ENCODE measurements around the gene ZFP30. TPM values are rescaled to one million over a fixed set of nuclear protein-coding genes. Genes with fewer than 3 reads are reported as not detected.

The ZFP30 gene
- total and polyA plus RNA-seq, 2 of the 4 experiments (the other 2 are of a cell fraction): 1.7 to 10.2 TPM

DNA sequence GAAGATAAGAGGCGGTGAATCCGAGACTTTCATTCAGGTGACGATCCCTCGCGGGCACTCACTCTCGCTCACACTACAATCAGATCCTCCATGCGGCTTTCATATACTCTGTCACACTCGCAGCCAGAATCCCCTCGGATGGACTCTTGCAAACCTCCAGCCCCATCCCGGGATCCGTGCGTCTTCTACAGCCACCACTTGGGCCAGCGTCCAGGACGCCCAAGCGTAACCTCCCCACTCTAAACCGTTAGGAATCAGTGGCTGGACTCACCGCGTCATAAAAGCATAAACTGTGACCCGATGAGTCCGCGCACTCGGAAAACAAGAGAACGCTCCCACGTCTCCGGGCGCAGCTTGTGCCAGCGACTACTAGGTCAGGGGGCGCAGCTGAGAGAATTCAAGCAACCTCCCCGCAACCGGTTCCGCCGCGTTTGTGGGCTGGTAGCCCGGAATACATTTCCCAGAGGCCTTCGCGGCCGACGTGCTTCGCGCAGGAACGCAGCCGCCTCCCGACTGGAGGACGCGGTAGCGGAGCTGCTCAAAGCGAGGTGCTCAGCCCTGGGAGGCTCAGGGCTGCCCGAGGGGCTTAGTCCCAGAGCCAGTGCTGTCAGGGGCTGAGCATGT lies 36.7 kb upstream of the ZFP30 start (continued):
- TF ChIP-seq, protein P1, sequence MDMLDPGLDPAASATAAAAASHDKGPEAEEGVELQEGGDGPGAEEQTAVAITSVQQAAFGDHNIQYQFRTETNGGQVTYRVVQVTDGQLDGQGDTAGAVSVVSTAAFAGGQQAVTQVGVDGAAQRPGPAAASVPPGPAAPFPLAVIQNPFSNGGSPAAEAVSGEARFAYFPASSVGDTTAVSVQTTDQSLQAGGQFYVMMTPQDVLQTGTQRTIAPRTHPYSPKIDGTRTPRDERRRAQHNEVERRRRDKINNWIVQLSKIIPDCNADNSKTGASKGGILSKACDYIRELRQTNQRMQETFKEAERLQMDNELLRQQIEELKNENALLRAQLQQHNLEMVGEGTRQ (IDR thresholded peaks at IDR 0.05; ENCODE audit: low read depth, low read length): no peak

DNA sequence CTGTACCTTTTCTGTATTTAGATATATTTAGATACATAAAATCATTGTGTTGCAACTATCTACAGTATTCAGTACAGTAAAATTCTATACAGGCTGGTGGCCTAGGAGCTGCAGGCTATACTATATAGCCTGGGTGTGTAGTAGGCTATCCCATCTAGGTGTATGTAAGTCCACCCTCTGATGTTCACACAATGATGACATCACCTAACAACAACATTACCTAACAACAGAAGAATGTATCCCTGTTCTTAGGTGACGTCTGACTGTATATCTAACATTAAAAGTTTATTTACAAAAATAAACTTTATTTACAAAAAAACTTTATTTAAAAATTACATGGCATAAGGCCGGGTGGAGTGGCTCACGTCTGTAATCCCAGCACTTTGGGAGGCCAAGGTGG lies 28.3 kb upstream of the ZFP30 start:
- Histone ChIP-seq H2AK5ac (ENCODE audit: low read depth, low read length) (no peak overlapping the region), H3K18ac (ENCODE audit: low read depth, low read length) (no peak overlapping the region), H2BK15ac (ENCODE audit: low read depth, low read length) (no peak overlapping the region), H4K20me1 (ENCODE audit: insufficient read depth, low read length) (no peaks in the 10 kb centered on the region), H4K8ac (ENCODE audit: low read depth in 2 of 2, low read length in 2 of 2) (no peak overlapping the region), H2BK5ac (ENCODE audit: low read depth, low read length, poor library complexity, severe bottlenecking) (no peak overlapping the region), H2BK120ac (ENCODE audit: low read depth, low read length) (no peak overlapping the region), H3K9ac (ENCODE audit: low read depth, low read length) (no peak overlapping the region), H3K27ac (ENCODE audit: insufficient read depth, low read length) (no peak overlapping the region), H3K9me3 (ENCODE audit: control insufficient read depth, insufficient read depth, low read length) (peaks cover 6% of the 10 kb centered on the region), H3K23ac (ENCODE audit: low read depth, low read length) (no peak overlapping the region), H3K56ac (ENCODE audit: extremely low read depth, insufficient read depth, low read length) (no peak overlapping the region), H3K4me2 (ENCODE audit: low read depth, low read length) (no peak overlapping the region), H3K27me3 (ENCODE audit: control insufficient read depth, insufficient read depth, low read length) (no peaks in the 10 kb centered on the region), H4K91ac (ENCODE audit: insufficient read depth, low read depth, low read length) (no peak overlapping the region), H3K4me3 (ENCODE audit: insufficient read depth, low read depth, low read length) (no peak overlapping the region), H3K14ac (replicated peaks; ENCODE audit: low read depth, low read length) (no peak overlapping the region), H2BK20ac (ENCODE audit: low read depth, low read length) (no peak overlapping the region), H3K4me1 (ENCODE audit: control insufficient read depth, insufficient read depth, low read length) (no peaks in the 10 kb centered on the region), H3K36me3 (ENCODE audit: control insufficient read depth, insufficient read depth, low read length) (no peaks in the 10 kb centered on the region), H3K4ac (ENCODE audit: low read depth, low read length) (no peak overlapping the region), H3K79me1 (ENCODE audit: low read depth in 1 of 2, low read length in 2 of 2) (no peaks in the 10 kb centered on the region), H3K9me1 (ENCODE audit: insufficient read depth, low read length) (no peaks in the 10 kb centered on the region), H2AK9ac (replicated peaks; ENCODE audit: low read depth, low read length, poor library complexity) (no peak overlapping the region), H2AFZ (replicated peaks; ENCODE audit: low read length, poor library complexity) (no peak overlapping the region), H4K5ac (ENCODE audit: low read depth, low read length) (no peak overlapping the region)
- ChIA-PET CTCF (no interaction called here), POLR2A (ENCODE audit: unreplicated experiment) (no interaction called here)
- in situ Hi-C loops (cut with MboI; ENCODE audit: low sequenced_read_pairs) (no loop called here), dilution Hi-C loops (cut with HindIII; ENCODE audit: low sequenced_read_pairs, unreplicated experiment) (no loop called here), intact Hi-C loops (cut with micrococcal nuclease) (no loop called here)
- TF ChIP-seq MAZ (IDR thresholded peaks at IDR 0.05; ENCODE audit: borderline replicate concordance, low read depth, low read length) (no peak), CHD1 (IDR thresholded peaks at IDR 0.05; ENCODE audit: low read depth, low read length) (no peak), RFX5 (IDR thresholded peaks at IDR 0.05; ENCODE audit: low read depth, low read length) (no peak), BHLHE40 (IDR thresholded peaks at IDR 0.05; ENCODE audit: low read depth, low read length) (no peak)
- ATAC-seq (ENCODE audit: low read depth) (no peak), DNase-seq (no peak)
- BruUV-seq (replicated peaks): no TSS peak
- WGBS, 2 experiments (ENCODE audit: extremely low coverage in 2 of 2, insufficient read length in 1 of 2): 50% methylated on average over 2 of the region's 3 CpGs; no CpG with 5 or more reads in 1 of the 2 experiments
